Right atrium auricular region (tissue), 2 donors: ENCODE measurements around the gene NCDN. TPM values are rescaled to one million over a fixed set of nuclear protein-coding genes. Genes with fewer than 3 reads are reported as not detected.

Experiments used
- DNase-seq: peaks from one replicate; pipeline ENCODE4 v3.0.0-alpha.2; 2019; ENCODE audit warnings: low spot score
- H3K27ac ChIP-seq, 2 donors: fragments of 200-600 bp; sonication (generic); 1 replicate in 1 of 2; 2 replicates in 1 of 2; pipeline ENCODE4 v1.5.1; 2016 to 2019
- H3K27me3 ChIP-seq, 2 donors: fragments of 200-600 bp; sonication (generic); one replicate each; pipeline versions ENCODE4 v1.5.1 to v1.6.0; 2017 to 2019
- H3K36me3 ChIP-seq: fragments of 200-600 bp; sonication (generic); one replicate; pipeline ENCODE4 v1.5.1; 2016
- H3K4me1 ChIP-seq, 2 donors: fragments of 200-600 bp; sonication (generic); one replicate each; pipeline versions ENCODE4 v1.5.1 to v1.6.0; 2017 to 2019
- H3K4me3 ChIP-seq, 2 donors: fragments of 200-600 bp; sonication (generic); 1 replicate in 1 of 2; 2 replicates in 1 of 2; pipeline ENCODE4 v1.5.1; 2017 to 2019; ENCODE audit warnings: mild to moderate bottlenecking in 1 of 2, moderate library complexity in 1 of 2
- H3K9me3 ChIP-seq, 2 donors: fragments of 200-600 bp; sonication (generic); one replicate each; pipeline ENCODE4 v1.5.1; 2019
- total RNA-seq, 2 donors: library from RNA; depleted of rRNA; stranded (reverse); fragments of >200 nt; gene quantifications; one replicate each; pipeline ENCODE4 v1.1.0, GENCODE V29; 2016
- TF ChIP-seq, protein P1 (sequence below), 2 donors: fragments of 200-600 bp; sonication (generic); IDR thresholded peaks; one replicate each; pipeline ENCODE4 v1.5.1; 2019; ENCODE audit warnings: antibody characterized with exemption in 2 of 2

NCDN gene
- total RNA-seq, 2 donors from 2014 or later, result 30.6 to 33.7 TPM

DNA sequence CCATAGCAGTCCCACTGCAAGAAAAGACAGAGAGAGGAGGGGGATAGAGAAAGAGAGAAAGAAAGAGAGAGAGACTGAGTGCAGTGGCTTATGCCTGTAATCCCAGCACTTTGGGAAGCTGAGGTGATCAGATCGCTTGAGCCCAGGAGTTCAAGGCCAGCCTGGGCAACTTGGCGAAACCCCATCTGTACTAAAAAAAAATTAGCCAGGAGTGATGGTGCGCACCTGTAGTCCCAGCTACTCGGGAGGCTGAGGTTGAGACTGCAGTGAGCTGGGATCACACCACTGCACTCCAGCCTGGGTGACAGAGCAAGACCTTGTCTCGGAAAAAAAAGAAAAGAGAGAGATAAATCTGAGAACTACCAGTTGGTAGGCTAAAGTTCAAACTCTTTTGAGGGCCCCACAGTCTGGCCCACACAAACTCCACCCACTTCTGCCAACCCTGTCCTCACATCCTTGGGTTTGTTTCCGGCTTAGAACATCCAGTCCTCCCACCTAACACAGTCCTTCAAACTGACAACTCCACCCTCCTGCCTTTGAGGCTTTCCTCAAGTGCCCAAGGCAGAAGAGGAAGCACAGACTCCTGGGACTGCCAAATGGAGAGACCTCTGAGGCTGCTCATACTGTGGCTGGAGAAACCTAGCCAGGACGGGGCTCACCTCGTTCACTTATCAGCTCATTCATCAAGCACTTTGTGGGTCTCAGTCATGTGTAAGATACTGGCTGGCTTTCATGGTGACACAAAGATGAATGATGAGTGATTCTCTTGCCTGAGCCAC lies 35.6 kb downstream of the NCDN start:
- Histone ChIP-seq H3K27me3 (no peaks in the 10 kb centered on the region), H3K27ac (no peak overlapping the region), H3K36me3 (no peaks in the 10 kb centered on the region), H3K4me1 (no peaks in the 10 kb centered on the region), H3K4me3 (no peak overlapping the region), H3K9me3 (no peaks in the 10 kb centered on the region)
- DNase-seq, result peak; percentile 50
- TF ChIP-seq, protein P1, sequence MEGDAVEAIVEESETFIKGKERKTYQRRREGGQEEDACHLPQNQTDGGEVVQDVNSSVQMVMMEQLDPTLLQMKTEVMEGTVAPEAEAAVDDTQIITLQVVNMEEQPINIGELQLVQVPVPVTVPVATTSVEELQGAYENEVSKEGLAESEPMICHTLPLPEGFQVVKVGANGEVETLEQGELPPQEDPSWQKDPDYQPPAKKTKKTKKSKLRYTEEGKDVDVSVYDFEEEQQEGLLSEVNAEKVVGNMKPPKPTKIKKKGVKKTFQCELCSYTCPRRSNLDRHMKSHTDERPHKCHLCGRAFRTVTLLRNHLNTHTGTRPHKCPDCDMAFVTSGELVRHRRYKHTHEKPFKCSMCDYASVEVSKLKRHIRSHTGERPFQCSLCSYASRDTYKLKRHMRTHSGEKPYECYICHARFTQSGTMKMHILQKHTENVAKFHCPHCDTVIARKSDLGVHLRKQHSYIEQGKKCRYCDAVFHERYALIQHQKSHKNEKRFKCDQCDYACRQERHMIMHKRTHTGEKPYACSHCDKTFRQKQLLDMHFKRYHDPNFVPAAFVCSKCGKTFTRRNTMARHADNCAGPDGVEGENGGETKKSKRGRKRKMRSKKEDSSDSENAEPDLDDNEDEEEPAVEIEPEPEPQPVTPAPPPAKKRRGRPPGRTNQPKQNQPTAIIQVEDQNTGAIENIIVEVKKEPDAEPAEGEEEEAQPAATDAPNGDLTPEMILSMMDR (IDR thresholded peaks at IDR 0.05), result no peak

DNA sequence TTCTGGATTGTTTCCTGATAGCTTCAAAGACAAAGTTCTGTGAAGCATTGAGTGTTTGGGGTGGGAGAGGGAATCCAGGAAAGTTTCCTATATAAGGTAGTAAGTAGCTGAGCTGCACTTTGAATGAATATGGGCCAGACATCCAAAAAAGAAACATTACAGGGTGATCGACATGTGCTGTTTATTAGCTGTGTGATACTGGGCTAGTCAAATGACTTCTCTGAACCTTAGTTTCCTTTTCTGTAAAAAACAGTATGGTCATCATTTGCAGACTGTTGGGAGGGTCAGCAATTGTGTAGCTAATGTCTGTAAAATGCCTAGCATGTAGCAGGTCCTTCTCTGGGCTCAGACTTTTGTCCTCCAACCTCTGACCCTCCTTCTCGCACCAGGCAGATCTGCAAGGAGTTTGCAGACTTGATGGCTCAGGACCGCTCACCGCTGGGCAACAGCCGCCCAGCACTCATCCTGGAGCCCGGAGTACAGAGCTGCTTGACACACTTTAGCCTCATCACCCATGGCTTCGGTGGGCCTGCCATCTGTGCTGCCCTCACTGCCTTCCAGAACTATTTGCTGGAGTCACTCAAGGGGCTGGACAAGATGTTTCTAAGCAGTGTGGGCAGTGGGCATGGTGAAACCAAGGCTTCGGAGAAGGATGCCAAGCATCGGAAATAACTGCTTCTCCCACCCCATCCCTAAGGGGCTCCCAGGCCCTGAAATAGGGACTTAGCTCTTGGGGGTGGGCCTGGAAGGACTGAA lies 36.6 kb downstream of the NCDN start:
- Histone ChIP-seq H3K27me3 (no peaks in the 10 kb centered on the region), H3K4me3 (no peak overlapping the region), H3K4me1 (no peaks in the 10 kb centered on the region), H3K9me3 (no peaks in the 10 kb centered on the region), H3K27ac (no peak overlapping the region), H3K36me3 (peaks cover under 1% of the 10 kb centered on the region)
- DNase-seq, result peak; percentile 43
- TF ChIP-seq, protein P1 (IDR thresholded peaks at IDR 0.05), result no peak

DNA sequence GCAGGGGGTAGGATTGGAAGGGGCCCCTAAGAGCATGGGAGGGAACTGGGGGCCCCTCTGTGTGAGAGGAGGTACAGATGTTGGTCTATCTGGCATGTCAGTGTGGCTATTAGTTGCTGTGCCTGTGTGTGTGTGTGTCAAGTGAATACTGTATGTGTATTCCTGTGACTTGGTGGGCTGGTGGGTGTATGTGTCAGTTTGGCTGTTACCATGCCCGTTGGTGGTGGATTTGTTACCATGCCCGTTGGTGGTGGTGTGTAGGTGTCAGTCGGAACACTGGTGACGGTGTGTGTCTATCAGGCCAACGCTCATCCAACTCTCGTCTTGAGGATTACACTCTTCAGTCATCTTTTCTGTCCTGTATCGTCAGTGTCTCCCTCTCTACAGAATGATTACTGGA lies 38.1 kb downstream of the NCDN start:
- peak; percentile 54 for DNase-seq
- peaks cover 9% of the 10 kb centered on the region for H3K36me3 ChIP-seq
- no peaks in the 10 kb centered on the region for H3K27me3 ChIP-seq
- H3K27ac ChIP-seq, result no peak overlapping the region
- H3K4me1 ChIP-seq, result no peaks in the 10 kb centered on the region
- TF ChIP-seq, protein P1 (IDR thresholded peaks at IDR 0.05), result no peak
- H3K9me3 ChIP-seq, result no peaks in the 10 kb centered on the region
- H3K4me3 ChIP-seq, result no peak overlapping the region

DNA sequence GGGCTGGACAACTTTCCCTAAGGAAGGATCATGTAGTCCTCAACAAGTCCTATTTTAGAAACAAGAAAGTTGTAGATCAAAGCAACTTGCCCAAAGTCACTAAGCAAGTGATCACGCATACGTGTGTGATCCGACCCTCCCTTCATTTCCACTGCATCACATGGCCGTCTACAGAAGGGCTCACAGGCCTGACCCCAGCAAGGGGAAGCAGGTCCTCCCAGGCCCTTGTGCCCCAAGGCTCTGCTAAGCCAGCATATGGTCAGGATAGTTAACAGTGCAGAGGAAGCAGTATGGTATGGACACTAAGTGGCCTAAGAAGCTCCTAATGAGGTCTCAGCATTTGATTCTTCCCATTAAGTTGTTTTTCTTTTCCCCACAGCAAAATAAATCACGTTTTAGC lies 40.3 kb downstream of the NCDN start:
- H3K27ac ChIP-seq, result no peak overlapping the region
- DNase-seq, result peak; percentile 7
- TF ChIP-seq, protein P1 (IDR thresholded peaks at IDR 0.05), result no peak
- H3K4me1 ChIP-seq, result no peaks in the 10 kb centered on the region
- H3K9me3 ChIP-seq, result no peaks in the 10 kb centered on the region
- H3K27me3 ChIP-seq, result no peaks in the 10 kb centered on the region
- H3K4me3 ChIP-seq, result no peak overlapping the region
- H3K36me3 ChIP-seq, result peaks cover 27% of the 10 kb centered on the region

DNA sequence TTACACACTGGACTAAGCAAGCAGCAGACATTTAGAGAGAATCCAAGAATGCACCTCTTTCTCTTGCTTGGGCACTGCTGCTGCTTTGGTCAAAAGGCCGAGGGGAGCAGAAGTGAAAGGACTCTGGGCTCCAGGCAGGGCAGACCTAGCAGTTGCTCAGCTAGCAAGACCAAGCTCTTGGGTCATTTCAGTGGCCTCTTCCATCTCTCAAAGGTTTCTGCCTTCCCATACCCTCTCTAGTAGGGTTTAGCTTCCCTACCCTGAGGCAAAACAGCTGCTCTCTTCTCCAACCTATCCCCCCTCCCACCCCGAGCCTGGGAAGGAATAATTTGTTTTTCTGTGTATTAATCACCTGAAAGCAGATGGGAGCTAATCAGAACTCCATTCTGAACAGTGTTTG lies 41.3 kb downstream of the NCDN start:
- Histone ChIP-seq H3K36me3 (peaks cover 38% of the 10 kb centered on the region), H3K9me3 (no peaks in the 10 kb centered on the region), H3K27ac (no peak overlapping the region), H3K4me3 (no peak overlapping the region), H3K27me3 (no peaks in the 10 kb centered on the region), H3K4me1 (no peaks in the 10 kb centered on the region)
- TF ChIP-seq, protein P1 (IDR thresholded peaks at IDR 0.05), result no peak
- DNase-seq, result peak; percentile 32
